Stimulated activated naive CD8-positive, alpha-beta T cell treated with anti-CD3 and anti-CD28 coated beads, Interleukin-15, Interleukin-2, amounts not matched to agents 100 ng/mL and 50 ng/mL, for 24 hours (primary cell): ENCODE measurements around the gene CYREN.

Experiments
- H3K27ac Mint-ChIP-seq: one replicate; pipeline ENCODE4 v1.8.0; 2021; ENCODE audit warnings: mild to moderate bottlenecking, mixed read lengths
- H3K27me3 Mint-ChIP-seq: one replicate; pipeline ENCODE4 v1.8.0; 2021; ENCODE audit warnings: mixed read lengths
- H3K36me3 Mint-ChIP-seq: one replicate; pipeline ENCODE4 v1.8.0; 2021; ENCODE audit warnings: low read depth, mixed read lengths
- H3K4me1 Mint-ChIP-seq: one replicate; pipeline ENCODE4 v1.8.0; 2021; ENCODE audit warnings: low read depth, mixed read lengths
- H3K4me3 Mint-ChIP-seq: one replicate; pipeline ENCODE4 v1.8.0; 2021; ENCODE audit warnings: mild to moderate bottlenecking, mixed read lengths
- H3K9me3 Mint-ChIP-seq: one replicate; pipeline ENCODE4 v1.8.0; 2021; ENCODE audit warnings: mixed read lengths

Gene CYREN

GRCh38 chr7:135160858-135161653 is 9.5 kb downstream of the CYREN start:
- H3K27me3 Mint-ChIP-seq, result no peaks in the 10 kb centered on the region
- peaks cover 80% of the 10 kb centered on the region for H3K36me3 Mint-ChIP-seq
- H3K27ac Mint-ChIP-seq, result peak overlapping the region; percentile 88
- H3K4me3 Mint-ChIP-seq, result peak overlapping the region; percentile 40
- H3K9me3 Mint-ChIP-seq, result peaks cover 21% of the 10 kb centered on the region
- peaks cover 56% of the 10 kb centered on the region for H3K4me1 Mint-ChIP-seq

- H3K36me3 Mint-ChIP-seq, result peaks cover 80% of the 10 kb centered on the region
- H3K9me3 Mint-ChIP-seq, result peaks cover 22% of the 10 kb centered on the region
- H3K27ac Mint-ChIP-seq, result peak overlapping the region; percentile 88
- peaks cover 50% of the 10 kb centered on the region for H3K4me1 Mint-ChIP-seq
- H3K4me3 Mint-ChIP-seq, result peak overlapping the region; percentile 40
- no peaks in the 10 kb centered on the region for H3K27me3 Mint-ChIP-seq
Measured at GRCh38 chr7:135160098-135160857, 10.2 kb downstream of the CYREN start.

- peaks cover 26% of the 10 kb centered on the region for H3K9me3 Mint-ChIP-seq
- H3K27me3 Mint-ChIP-seq, result no peaks in the 10 kb centered on the region
- peak overlapping the region; percentile 88 for H3K27ac Mint-ChIP-seq
- H3K4me1 Mint-ChIP-seq, result peaks cover 54% of the 10 kb centered on the region
- peaks cover 80% of the 10 kb centered on the region for H3K36me3 Mint-ChIP-seq
- H3K4me3 Mint-ChIP-seq, result no peak overlapping the region
Measured at GRCh38 chr7:135159359-135160085, 11.0 kb downstream of the CYREN start.

GRCh38 chr7:135158874-135159273 is 11.6 kb downstream of the CYREN start:
- Mint-ChIP-seq H3K36me3 (peaks cover 81% of the 10 kb centered on the region), H3K9me3 (peaks cover 33% of the 10 kb centered on the region), H3K4me3 (no peak overlapping the region)

GRCh38 chr7:135158141-135158655 is 12.3 kb downstream of the CYREN start:
- H3K27me3 Mint-ChIP-seq, result no peaks in the 10 kb centered on the region
- peaks cover 37% of the 10 kb centered on the region for H3K9me3 Mint-ChIP-seq
- H3K4me3 Mint-ChIP-seq, result no peak overlapping the region
- peak overlapping the region; percentile 15 for H3K27ac Mint-ChIP-seq
- H3K36me3 Mint-ChIP-seq, result peaks cover 84% of the 10 kb centered on the region
- H3K4me1 Mint-ChIP-seq, result peaks cover 59% of the 10 kb centered on the region

More at GRCh38 chr7:135158874-135159273, 11.6 kb downstream of the CYREN start:
- Mint-ChIP-seq H3K27ac (no peak overlapping the region), H3K4me1 (peaks cover 56% of the 10 kb centered on the region), H3K27me3 (no peaks in the 10 kb centered on the region)

- Mint-ChIP-seq H3K9me3 (peaks cover 27% of the 10 kb centered on the region), H3K4me1 (peaks cover 61% of the 10 kb centered on the region), H3K27ac (no peak overlapping the region), H3K4me3 (no peak overlapping the region), H3K27me3 (no peaks in the 10 kb centered on the region), H3K36me3 (peaks cover 78% of the 10 kb centered on the region)
Measured at GRCh38 chr7:135156290-135156689, 14.2 kb downstream of the CYREN start.

GRCh38 chr7:135154734-135155133 is 15.8 kb downstream of the CYREN start:
- Mint-ChIP-seq H3K9me3 (peaks cover 27% of the 10 kb centered on the region), H3K36me3 (peaks cover 66% of the 10 kb centered on the region), H3K4me1 (peaks cover 61% of the 10 kb centered on the region), H3K27me3 (no peaks in the 10 kb centered on the region), H3K4me3 (no peak overlapping the region), H3K27ac (no peak overlapping the region)

GRCh38 chr7:135152442-135152841 is 18.1 kb downstream of the CYREN start:
- Mint-ChIP-seq H3K4me1 (peaks cover 61% of the 10 kb centered on the region), H3K27me3 (no peaks in the 10 kb centered on the region), H3K9me3 (peaks cover 27% of the 10 kb centered on the region), H3K27ac (no peak overlapping the region), H3K36me3 (peaks cover 57% of the 10 kb centered on the region), H3K4me3 (no peak overlapping the region)

- Mint-ChIP-seq H3K4me3 (peak overlapping the region; percentile 28), H3K9me3 (peaks cover 21% of the 10 kb centered on the region), H3K27ac (peak overlapping the region; percentile 23), H3K27me3 (no peaks in the 10 kb centered on the region), H3K36me3 (peaks cover 48% of the 10 kb centered on the region), H3K4me1 (peaks cover 69% of the 10 kb centered on the region)
Measured at GRCh38 chr7:135151533-135151932, 19.0 kb downstream of the CYREN start.

- peaks cover 73% of the 10 kb centered on the region for H3K4me1 Mint-ChIP-seq
- H3K36me3 Mint-ChIP-seq, result peaks cover 44% of the 10 kb centered on the region
- peaks cover 17% of the 10 kb centered on the region for H3K9me3 Mint-ChIP-seq
- H3K4me3 Mint-ChIP-seq, result peak overlapping the region; percentile 28
- H3K27ac Mint-ChIP-seq, result peak overlapping the region; percentile 23
- H3K27me3 Mint-ChIP-seq, result no peaks in the 10 kb centered on the region
Measured at GRCh38 chr7:135151132-135151531, 19.4 kb downstream of the CYREN start.

GRCh38 chr7:135150072-135150782 is 20.3 kb downstream of the CYREN start:
- H3K4me1 Mint-ChIP-seq, result peaks cover 82% of the 10 kb centered on the region
- peak overlapping the region; percentile 88 for H3K4me3 Mint-ChIP-seq
- H3K36me3 Mint-ChIP-seq, result peaks cover 35% of the 10 kb centered on the region
- H3K27me3 Mint-ChIP-seq, result no peaks in the 10 kb centered on the region
- peaks cover 14% of the 10 kb centered on the region for H3K9me3 Mint-ChIP-seq
- H3K27ac Mint-ChIP-seq, result peak overlapping the region; percentile 92

GRCh38 chr7:135147899-135148721 is 22.4 kb downstream of the CYREN start, which contains the start of gene TMEM140:
TMEM140 (plus strand) TSS chr7:135148072; CDS start chr7:135164442, 16,370 bp downstream.
- no peaks in the 10 kb centered on the region for H3K9me3 Mint-ChIP-seq
- H3K4me1 Mint-ChIP-seq, result peaks cover 73% of the 10 kb centered on the region
- H3K36me3 Mint-ChIP-seq, result peaks cover 14% of the 10 kb centered on the region
- H3K27me3 Mint-ChIP-seq, result no peaks in the 10 kb centered on the region
- peak within 1 kb of the TSS; percentile 88 for H3K4me3 Mint-ChIP-seq
- peak within 1 kb of the TSS; percentile 92 for H3K27ac Mint-ChIP-seq

GRCh38 chr7:135147341-135147898 is 23.1 kb downstream of the CYREN start:
- H3K27ac Mint-ChIP-seq, result peak overlapping the region; percentile 92
- H3K4me3 Mint-ChIP-seq, result peak overlapping the region; percentile 88
- H3K36me3 Mint-ChIP-seq, result peaks cover 7% of the 10 kb centered on the region
- no peaks in the 10 kb centered on the region for H3K27me3 Mint-ChIP-seq
- no peaks in the 10 kb centered on the region for H3K9me3 Mint-ChIP-seq
- H3K4me1 Mint-ChIP-seq, result peaks cover 68% of the 10 kb centered on the region
